ENCODE data around the gene ZDHHC15. TPM values are rescaled to one million over a fixed set of nuclear protein-coding genes. Genes with fewer than 3 reads are reported as not detected.
A peak's percentile ranks its signal among the peaks of the same experiment; 100 is the strongest.
"Not testable (repeated sequence)": the region's sequence is repeated elsewhere in the genome, so short reads cannot be mapped to it uniquely, and the experiment has no call there.

ZDHHC15 gene, protein sequence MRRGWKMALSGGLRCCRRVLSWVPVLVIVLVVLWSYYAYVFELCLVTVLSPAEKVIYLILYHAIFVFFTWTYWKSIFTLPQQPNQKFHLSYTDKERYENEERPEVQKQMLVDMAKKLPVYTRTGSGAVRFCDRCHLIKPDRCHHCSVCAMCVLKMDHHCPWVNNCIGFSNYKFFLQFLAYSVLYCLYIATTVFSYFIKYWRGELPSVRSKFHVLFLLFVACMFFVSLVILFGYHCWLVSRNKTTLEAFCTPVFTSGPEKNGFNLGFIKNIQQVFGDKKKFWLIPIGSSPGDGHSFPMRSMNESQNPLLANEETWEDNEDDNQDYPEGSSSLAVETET
- total RNA-seq (2022) (not detected in 2 replicates), Bru-seq, nascent RNA (percentile 2 among the genes with signal in this experiment), BruChase-seq, experiment 1, labeled RNA remaining after a 6-hour chase (percentile 3 among the genes with signal in this experiment), BruChase-seq, experiment 2, labeled RNA remaining after a 2-hour chase (percentile 2 among the genes with signal in this experiment)
- long read RNA-seq: 0 reads

DNA sequence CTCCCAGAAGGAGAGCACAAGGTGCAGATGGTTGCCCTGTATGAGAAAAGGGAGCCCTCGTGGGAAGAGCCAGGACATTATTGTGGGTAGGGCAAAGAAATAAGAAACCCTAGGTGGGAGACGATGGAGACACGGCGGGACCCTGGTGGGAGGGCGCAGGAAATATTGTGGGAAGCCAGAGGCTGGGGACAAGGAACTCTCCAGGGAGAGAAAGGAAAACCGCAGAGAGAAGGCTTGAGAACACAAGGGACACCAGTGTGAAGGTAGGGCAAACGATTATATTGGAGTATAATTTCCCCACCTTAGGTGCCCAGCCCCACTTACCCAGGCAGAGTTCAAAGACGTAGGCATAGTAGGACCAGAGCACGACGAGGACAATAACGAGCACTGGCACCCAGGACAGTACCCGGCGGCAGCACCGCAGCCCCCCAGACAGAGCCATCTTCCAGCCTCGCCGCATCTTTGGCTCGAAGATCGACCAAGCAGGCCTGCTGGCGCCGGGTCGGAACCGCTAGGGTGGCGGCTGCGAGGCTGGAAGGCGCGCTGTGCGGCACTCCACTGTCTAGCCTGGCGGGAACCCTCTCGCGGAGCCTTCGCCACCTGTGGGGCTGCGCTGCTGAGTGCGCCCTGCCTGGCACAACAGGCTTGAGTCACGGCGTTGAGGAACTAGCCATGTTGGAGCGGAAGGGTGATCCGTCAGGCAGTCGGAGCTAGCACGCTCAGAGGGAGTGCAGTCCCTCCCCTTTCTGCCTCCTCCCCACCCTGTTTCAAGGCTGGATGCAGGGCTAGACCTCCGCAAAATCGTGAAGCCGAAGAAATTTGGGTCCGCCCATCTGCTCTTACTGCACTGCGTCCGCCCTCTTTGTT is at the start of gene ZDHHC15:
Gene ZDHHC15 (minus strand): TSS at position 473 of the 867 bp plus-strand sequence. CDS start 13 bp downstream, at position 460.
- intact Hi-C loops (cut with micrococcal nuclease; ENCODE audit: unreplicated experiment): no loop called here
- Mint-ChIP-seq H3K4me3 (ENCODE audit: low read depth, unreplicated experiment) (no peak within 1 kb of the TSS), H3K27ac (ENCODE audit: unreplicated experiment) (no peak within 1 kb of the TSS), H3K36me3 (ENCODE audit: insufficient read depth, unreplicated experiment) (no peaks in the 10 kb centered on the region), H3K4me1 (ENCODE audit: low read depth, unreplicated experiment) (no peaks in the 10 kb centered on the region), H3K9me3 (ENCODE audit: low read depth, unreplicated experiment) (no peaks in the 10 kb centered on the region), H3K27me3 (ENCODE audit: unreplicated experiment) (peaks cover 36% of the 10 kb centered on the region)
- TF ChIP-seq, protein P1, sequence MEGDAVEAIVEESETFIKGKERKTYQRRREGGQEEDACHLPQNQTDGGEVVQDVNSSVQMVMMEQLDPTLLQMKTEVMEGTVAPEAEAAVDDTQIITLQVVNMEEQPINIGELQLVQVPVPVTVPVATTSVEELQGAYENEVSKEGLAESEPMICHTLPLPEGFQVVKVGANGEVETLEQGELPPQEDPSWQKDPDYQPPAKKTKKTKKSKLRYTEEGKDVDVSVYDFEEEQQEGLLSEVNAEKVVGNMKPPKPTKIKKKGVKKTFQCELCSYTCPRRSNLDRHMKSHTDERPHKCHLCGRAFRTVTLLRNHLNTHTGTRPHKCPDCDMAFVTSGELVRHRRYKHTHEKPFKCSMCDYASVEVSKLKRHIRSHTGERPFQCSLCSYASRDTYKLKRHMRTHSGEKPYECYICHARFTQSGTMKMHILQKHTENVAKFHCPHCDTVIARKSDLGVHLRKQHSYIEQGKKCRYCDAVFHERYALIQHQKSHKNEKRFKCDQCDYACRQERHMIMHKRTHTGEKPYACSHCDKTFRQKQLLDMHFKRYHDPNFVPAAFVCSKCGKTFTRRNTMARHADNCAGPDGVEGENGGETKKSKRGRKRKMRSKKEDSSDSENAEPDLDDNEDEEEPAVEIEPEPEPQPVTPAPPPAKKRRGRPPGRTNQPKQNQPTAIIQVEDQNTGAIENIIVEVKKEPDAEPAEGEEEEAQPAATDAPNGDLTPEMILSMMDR (IDR thresholded peaks at IDR 0.05; ENCODE audit: unreplicated experiment): no peak
- CTCF ChIA-PET: interaction anchor here (0.6 kb wide), 1 partner anchor 152 kb away, joined by 8 read pairs; no protein-coding TSS in a partner anchor
- no peak for DNase-seq
- BruUV-seq (replicated peaks): no TSS peak

DNA sequence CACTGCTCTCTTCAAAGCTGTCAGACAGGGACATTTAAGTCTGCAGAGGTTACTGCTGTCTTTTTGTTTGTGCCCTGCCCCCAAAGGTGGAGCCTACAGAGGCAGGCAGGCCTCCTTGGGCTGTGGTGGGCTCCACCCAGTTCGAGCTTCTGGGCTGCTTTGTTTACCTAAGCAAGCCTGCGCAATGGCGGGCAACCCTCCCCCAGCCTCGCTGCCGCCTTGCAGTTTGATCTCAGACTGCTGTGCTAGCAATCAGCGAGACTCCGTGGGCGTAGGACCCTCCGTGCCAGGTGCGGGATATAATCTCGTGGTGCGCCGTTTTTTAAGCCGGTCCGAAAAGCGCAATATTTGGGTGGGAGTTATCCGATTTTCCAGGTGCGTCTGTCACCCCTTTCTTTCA is 37.7 kb upstream of the ZDHHC15 start:
- H3K27me3 Mint-ChIP-seq (ENCODE audit: unreplicated experiment); intact Hi-C loops (cut with micrococcal nuclease; ENCODE audit: unreplicated experiment); BruUV-seq (replicated peaks); H3K4me1 Mint-ChIP-seq (ENCODE audit: low read depth, unreplicated experiment); H3K36me3 Mint-ChIP-seq (ENCODE audit: insufficient read depth, unreplicated experiment); H3K27ac Mint-ChIP-seq (ENCODE audit: unreplicated experiment); H3K4me3 Mint-ChIP-seq (ENCODE audit: low read depth, unreplicated experiment); DNase-seq; H3K9me3 Mint-ChIP-seq (ENCODE audit: low read depth, unreplicated experiment); CTCF ChIA-PET: not testable (repeated sequence)

DNA sequence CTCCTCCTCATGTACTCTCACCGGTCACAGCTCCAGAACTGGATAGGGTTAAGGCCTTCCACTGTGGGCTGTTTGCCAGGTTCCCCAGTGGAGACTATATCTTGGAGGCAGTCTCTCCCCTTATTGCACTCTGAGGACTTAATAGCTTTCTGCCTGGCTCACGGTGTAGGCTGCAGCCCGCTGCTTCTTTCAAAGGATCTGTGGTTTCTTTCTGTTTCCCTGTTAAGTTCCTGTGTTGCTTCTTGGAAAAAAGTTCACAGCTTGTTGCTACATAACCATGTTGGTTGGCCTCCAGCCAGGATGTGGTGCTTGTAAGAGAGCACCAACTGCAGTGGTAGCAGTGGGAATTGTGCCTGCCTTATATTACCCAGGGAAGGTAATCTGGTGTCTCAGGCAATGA is 24.9 kb upstream of the ZDHHC15 start:
- no peak for DNase-seq
- CTCF ChIA-PET: no interaction called here
- no peaks in the 10 kb centered on the region for H3K36me3 Mint-ChIP-seq (ENCODE audit: insufficient read depth, unreplicated experiment)
- H3K4me1 Mint-ChIP-seq (ENCODE audit: low read depth, unreplicated experiment): no peaks in the 10 kb centered on the region
- BruUV-seq (replicated peaks): no TSS peak
- H3K9me3 Mint-ChIP-seq (ENCODE audit: low read depth, unreplicated experiment): peaks cover 3% of the 10 kb centered on the region
- H3K27ac Mint-ChIP-seq (ENCODE audit: unreplicated experiment): no peak overlapping the region
- TF ChIP-seq, protein P1 (IDR thresholded peaks at IDR 0.05; ENCODE audit: unreplicated experiment): no peak
- no peak overlapping the region for H3K4me3 Mint-ChIP-seq (ENCODE audit: low read depth, unreplicated experiment)
- intact Hi-C loops (cut with micrococcal nuclease; ENCODE audit: unreplicated experiment): no loop called here
- no peaks in the 10 kb centered on the region for H3K27me3 Mint-ChIP-seq (ENCODE audit: unreplicated experiment)

DNA sequence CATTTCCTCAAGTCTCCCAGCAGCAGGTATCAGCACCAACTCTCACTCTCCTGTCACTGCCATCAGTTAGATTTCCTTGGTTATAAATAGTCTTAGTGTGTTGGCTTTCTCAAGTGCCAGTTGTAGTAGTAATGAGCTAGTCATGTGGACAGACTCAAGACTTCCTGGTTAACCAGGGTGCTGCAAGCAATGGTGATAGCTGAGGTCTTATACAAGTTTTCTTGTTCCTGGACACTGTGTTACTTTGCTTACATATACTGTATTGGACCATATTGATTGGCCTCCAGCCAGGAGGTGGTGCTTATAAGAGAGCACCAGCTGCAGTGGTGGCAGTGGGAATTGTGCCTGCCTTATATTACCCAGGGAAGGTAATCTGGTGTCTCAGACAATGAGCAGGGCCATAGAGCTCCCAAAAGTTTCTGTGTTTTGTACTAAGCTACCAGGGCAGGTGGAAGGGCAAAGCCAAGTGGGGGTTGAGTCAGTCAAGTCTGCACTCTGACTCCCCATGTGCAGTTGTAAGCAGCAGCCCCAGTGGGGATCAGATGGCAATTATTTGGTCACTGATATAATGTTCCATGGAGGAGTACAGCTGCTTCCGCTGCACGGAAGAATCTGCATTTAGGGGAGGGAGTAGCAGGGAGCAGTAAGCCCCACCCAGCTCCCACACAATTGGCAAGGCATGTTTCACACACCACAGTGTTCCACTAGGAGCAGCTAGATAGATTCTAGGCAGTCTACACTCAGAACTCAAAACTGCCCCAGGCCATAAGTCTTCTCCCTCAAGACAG is 24.1 kb upstream of the ZDHHC15 start:
- BruUV-seq (replicated peaks): no TSS peak
- Mint-ChIP-seq H3K4me1 (ENCODE audit: low read depth, unreplicated experiment) (no peaks in the 10 kb centered on the region), H3K36me3 (ENCODE audit: insufficient read depth, unreplicated experiment) (no peaks in the 10 kb centered on the region), H3K27ac (ENCODE audit: unreplicated experiment) (no peak overlapping the region), H3K27me3 (ENCODE audit: unreplicated experiment) (no peaks in the 10 kb centered on the region), H3K9me3 (ENCODE audit: low read depth, unreplicated experiment) (peaks cover 3% of the 10 kb centered on the region), H3K4me3 (ENCODE audit: low read depth, unreplicated experiment) (no peak overlapping the region)
- DNase-seq: no peak
- CTCF ChIA-PET: no interaction called here
- TF ChIP-seq, protein P1 (IDR thresholded peaks at IDR 0.05; ENCODE audit: unreplicated experiment): no peak
- intact Hi-C loops (cut with micrococcal nuclease; ENCODE audit: unreplicated experiment): no loop called here
